ENCODE measurements around the gene UBE2J1. TPM values are rescaled to one million over a fixed set of nuclear protein-coding genes. Genes with fewer than 3 reads are reported as not detected.

UBE2J1 gene
- polyA plus RNA-seq, 1 donor (not counting 4 experiments of a cell fraction or from before 2014, with no cell fraction given): 26.7 TPM

DNA sequence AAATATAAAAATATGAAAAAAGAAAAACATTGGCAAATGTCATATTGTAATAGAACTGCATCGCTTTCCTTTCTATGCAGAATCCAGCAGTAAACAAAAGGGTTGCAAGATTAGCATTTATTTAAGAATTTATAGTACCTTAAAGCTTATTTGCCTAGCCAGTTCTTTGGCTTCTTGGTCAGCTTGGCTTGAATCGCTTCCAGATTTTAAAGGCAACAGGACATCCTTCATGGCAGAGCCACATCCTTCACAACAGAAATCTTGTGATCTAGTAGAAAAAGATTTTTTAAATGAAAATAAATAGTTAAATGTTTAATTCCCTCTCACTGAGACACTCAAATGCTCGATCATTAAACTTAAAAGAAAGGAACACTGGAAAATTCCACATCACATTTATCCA lies 17.4 kb downstream of the UBE2J1 start:
- H3K4me1 ChIP-seq (ENCODE audit: control insufficient read depth, extremely low read depth, insufficient read depth, low read length): no peaks in the 10 kb centered on the region

DNA sequence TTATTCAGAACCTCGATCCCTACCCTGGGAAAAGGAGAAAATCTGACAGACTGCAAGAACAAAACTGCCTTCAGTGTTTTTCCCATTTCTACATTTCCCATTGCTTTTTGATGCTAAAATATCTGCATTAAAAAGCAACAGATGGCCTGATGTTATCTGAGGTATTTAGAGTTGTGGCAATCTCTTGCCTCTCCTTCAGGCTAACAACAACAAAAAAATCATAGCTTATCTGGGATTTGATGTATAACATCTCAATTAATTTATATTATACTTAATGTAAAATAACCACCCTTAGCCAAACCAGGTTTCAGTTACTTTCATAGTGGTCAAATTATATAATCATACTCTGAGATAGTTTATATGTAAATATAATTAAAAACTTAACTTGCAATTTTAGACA lies 21.6 kb downstream of the UBE2J1 start:
- peaks cover 3% of the 10 kb centered on the region in 2 experiments for H3K36me3 ChIP-seq (ENCODE audit: control insufficient read depth in 2 of 2, extremely low read depth in 1 of 2, insufficient read depth in 2 of 2, low read length in 2 of 2)
- H3K9me3 ChIP-seq (ENCODE audit: control insufficient read depth, low read depth, low read length): no peaks in the 10 kb centered on the region
- H2AFZ ChIP-seq (ENCODE audit: control insufficient read depth, low read length): no peak overlapping the region
- no peaks in the 10 kb centered on the region for H4K20me1 ChIP-seq (ENCODE audit: control insufficient read depth, extremely low read depth, insufficient read depth, low read length)
- FAIRE-seq: no peak
- no peak overlapping the region for H3K27ac ChIP-seq (ENCODE audit: control insufficient read depth, insufficient read depth, low read length)
- H3K27me3 ChIP-seq (ENCODE audit: control insufficient read depth, extremely low read depth, insufficient read depth, low read length): no peaks in the 10 kb centered on the region
- dilution Hi-C loops (cut with MboI; ENCODE audit: extremely low pct_ligation_motif_present, low sequenced_read_pairs): no loop called here
- H3K79me2 ChIP-seq (ENCODE audit: control insufficient read depth, insufficient read depth, low read length): no peaks in the 10 kb centered on the region
- H3K4me3 ChIP-seq (ENCODE audit: control insufficient read depth in 2 of 3, extremely low read depth in 1 of 3, insufficient read depth in 2 of 3, low read depth in 1 of 3, low read length in 3 of 3): no peak overlapping the region
- H3K4me2 ChIP-seq (ENCODE audit: control insufficient read depth, extremely low read depth, insufficient read depth, low read depth, low read length): no peak overlapping the region
- no peak for DNase-seq (ENCODE audit: low read depth, low spot score)
- no peaks in the 10 kb centered on the region for H3K9me1 ChIP-seq (ENCODE audit: control insufficient read depth, extremely low read depth, insufficient read depth, low read length)
- no peaks in the 10 kb centered on the region for H3K4me1 ChIP-seq (ENCODE audit: control insufficient read depth, extremely low read depth, insufficient read depth, low read length)
- no peak for TF ChIP-seq EZH2 (IDR thresholded peaks at IDR 0.05; ENCODE audit: low read length)
- TF ChIP-seq, protein P1, sequence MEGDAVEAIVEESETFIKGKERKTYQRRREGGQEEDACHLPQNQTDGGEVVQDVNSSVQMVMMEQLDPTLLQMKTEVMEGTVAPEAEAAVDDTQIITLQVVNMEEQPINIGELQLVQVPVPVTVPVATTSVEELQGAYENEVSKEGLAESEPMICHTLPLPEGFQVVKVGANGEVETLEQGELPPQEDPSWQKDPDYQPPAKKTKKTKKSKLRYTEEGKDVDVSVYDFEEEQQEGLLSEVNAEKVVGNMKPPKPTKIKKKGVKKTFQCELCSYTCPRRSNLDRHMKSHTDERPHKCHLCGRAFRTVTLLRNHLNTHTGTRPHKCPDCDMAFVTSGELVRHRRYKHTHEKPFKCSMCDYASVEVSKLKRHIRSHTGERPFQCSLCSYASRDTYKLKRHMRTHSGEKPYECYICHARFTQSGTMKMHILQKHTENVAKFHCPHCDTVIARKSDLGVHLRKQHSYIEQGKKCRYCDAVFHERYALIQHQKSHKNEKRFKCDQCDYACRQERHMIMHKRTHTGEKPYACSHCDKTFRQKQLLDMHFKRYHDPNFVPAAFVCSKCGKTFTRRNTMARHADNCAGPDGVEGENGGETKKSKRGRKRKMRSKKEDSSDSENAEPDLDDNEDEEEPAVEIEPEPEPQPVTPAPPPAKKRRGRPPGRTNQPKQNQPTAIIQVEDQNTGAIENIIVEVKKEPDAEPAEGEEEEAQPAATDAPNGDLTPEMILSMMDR (optimal IDR thresholded peaks at IDR 0.05 in 1 of 3, IDR thresholded peaks at IDR 0.05 in 1 of 3, conservative IDR thresholded peaks at IDR 0.05 in 1 of 3; ENCODE audit: extremely low read depth in 1 of 3, insufficient read depth in 2 of 3, low read length in 3 of 3): no peak
- no peak overlapping the region for H3K9ac ChIP-seq (ENCODE audit: control insufficient read depth, extremely low read depth, insufficient read depth, low read length)

More for the DNA sequence above, 17.4 kb downstream of the UBE2J1 start:
- dilution Hi-C loops (cut with MboI; ENCODE audit: extremely low pct_ligation_motif_present, low sequenced_read_pairs): no loop called here
- Histone ChIP-seq H4K20me1 (ENCODE audit: control insufficient read depth, extremely low read depth, insufficient read depth, low read length) (no peaks in the 10 kb centered on the region), H3K27me3 (ENCODE audit: control insufficient read depth, extremely low read depth, insufficient read depth, low read length) (no peaks in the 10 kb centered on the region), H3K9ac (ENCODE audit: control insufficient read depth, extremely low read depth, insufficient read depth, low read length) (no peak overlapping the region), H3K36me3 (ENCODE audit: control insufficient read depth in 2 of 2, extremely low read depth in 1 of 2, insufficient read depth in 2 of 2, low read length in 2 of 2) (peaks cover 3 to 5% of the 10 kb centered on the region in 2 experiments), H3K4me3 (ENCODE audit: control insufficient read depth in 2 of 3, extremely low read depth in 1 of 3, insufficient read depth in 2 of 3, low read depth in 1 of 3, low read length in 3 of 3) (no peak overlapping the region), H3K9me1 (ENCODE audit: control insufficient read depth, extremely low read depth, insufficient read depth, low read length) (no peaks in the 10 kb centered on the region), H2AFZ (ENCODE audit: control insufficient read depth, low read length) (no peak overlapping the region), H3K27ac (ENCODE audit: control insufficient read depth, insufficient read depth, low read length) (no peak overlapping the region), H3K79me2 (ENCODE audit: control insufficient read depth, insufficient read depth, low read length) (no peaks in the 10 kb centered on the region), H3K9me3 (ENCODE audit: control insufficient read depth, low read depth, low read length) (no peaks in the 10 kb centered on the region), H3K4me2 (ENCODE audit: control insufficient read depth, extremely low read depth, insufficient read depth, low read depth, low read length) (no peak overlapping the region)
- DNase-seq (ENCODE audit: low read depth, low spot score) (no peak), FAIRE-seq (no peak)
- no peak for TF ChIP-seq EZH2 (IDR thresholded peaks at IDR 0.05; ENCODE audit: low read length)
- TF ChIP-seq, protein P1 (optimal IDR thresholded peaks at IDR 0.05 in 1 of 3, IDR thresholded peaks at IDR 0.05 in 1 of 3, conservative IDR thresholded peaks at IDR 0.05 in 1 of 3; ENCODE audit: extremely low read depth in 1 of 3, insufficient read depth in 2 of 3, low read length in 3 of 3): no peak
